Ascending aorta (tissue), 2 donors: ENCODE data around the gene DCAF8. TPM values are rescaled to one million over a fixed set of nuclear protein-coding genes. Genes with fewer than 3 reads are reported as not detected.
A peak's percentile ranks its signal among the peaks of the same experiment; 100 is the strongest.

ENCODE experiments used
- DNase-seq, 2 donors: peaks; one replicate each; pipeline ENCODE4 v3.0.0-alpha.2; 2019; ENCODE audit warnings: low spot score in 2 of 2
- H3K27ac ChIP-seq, 2 donors: fragments of 200-600 bp; sonication (generic); one replicate each; pipeline ENCODE4 v1.5.1; 2016 to 2017; ENCODE audit warnings: mild to moderate bottlenecking in 1 of 2
- H3K27me3 ChIP-seq: fragments of 200-600 bp; sonication (generic); one replicate; pipeline ENCODE4 v1.5.1; 2017
- H3K36me3 ChIP-seq, 2 donors: fragments of 200-600 bp; sonication (generic); one replicate each; pipeline ENCODE4 v1.5.1; 2016
- H3K4me1 ChIP-seq, 2 donors: fragments of 200-600 bp; sonication (generic); one replicate each; pipeline ENCODE4 v1.5.1; 2016 to 2017; ENCODE audit warnings: mild to moderate bottlenecking in 1 of 2
- H3K4me3 ChIP-seq, 2 donors: fragments of 200-600 bp; sonication (generic); one replicate each; pipeline ENCODE4 v1.5.1; 2016 to 2017; ENCODE audit warnings: mild to moderate bottlenecking in 1 of 2
- H3K9me3 ChIP-seq, 2 donors: fragments of 200-600 bp; sonication (generic); one replicate each; pipeline ENCODE4 v1.5.1; 2016
- intact Hi-C: fragments of 100-400 bp; cut with DNase I; formaldehyde crosslinking; loops from one replicate; pipeline ENCODE4 v1.15.1; 2023
- total RNA-seq: library from RNA; depleted of rRNA; stranded (reverse); fragments of >200 nt; gene quantifications from one replicate; pipeline ENCODE4 v1.1.0, GENCODE V29; 2016
- TF ChIP-seq, protein P1 (sequence below), 3 experiments: fragments of 200-600 bp in 2 of 3; fragments of 450-650 bp in 1 of 3; sonication (generic) in 2 of 3; IDR thresholded peaks; one replicate each; pipeline ENCODE4 v1.5.1; 2016 to 2019; ENCODE audit warnings: antibody characterized with exemption in 3 of 3, mild to moderate bottlenecking in 1 of 3, moderate library complexity in 1 of 3

DCAF8 gene
- total RNA-seq, 1 donor from 2014 or later: 68.9 TPM

DNA sequence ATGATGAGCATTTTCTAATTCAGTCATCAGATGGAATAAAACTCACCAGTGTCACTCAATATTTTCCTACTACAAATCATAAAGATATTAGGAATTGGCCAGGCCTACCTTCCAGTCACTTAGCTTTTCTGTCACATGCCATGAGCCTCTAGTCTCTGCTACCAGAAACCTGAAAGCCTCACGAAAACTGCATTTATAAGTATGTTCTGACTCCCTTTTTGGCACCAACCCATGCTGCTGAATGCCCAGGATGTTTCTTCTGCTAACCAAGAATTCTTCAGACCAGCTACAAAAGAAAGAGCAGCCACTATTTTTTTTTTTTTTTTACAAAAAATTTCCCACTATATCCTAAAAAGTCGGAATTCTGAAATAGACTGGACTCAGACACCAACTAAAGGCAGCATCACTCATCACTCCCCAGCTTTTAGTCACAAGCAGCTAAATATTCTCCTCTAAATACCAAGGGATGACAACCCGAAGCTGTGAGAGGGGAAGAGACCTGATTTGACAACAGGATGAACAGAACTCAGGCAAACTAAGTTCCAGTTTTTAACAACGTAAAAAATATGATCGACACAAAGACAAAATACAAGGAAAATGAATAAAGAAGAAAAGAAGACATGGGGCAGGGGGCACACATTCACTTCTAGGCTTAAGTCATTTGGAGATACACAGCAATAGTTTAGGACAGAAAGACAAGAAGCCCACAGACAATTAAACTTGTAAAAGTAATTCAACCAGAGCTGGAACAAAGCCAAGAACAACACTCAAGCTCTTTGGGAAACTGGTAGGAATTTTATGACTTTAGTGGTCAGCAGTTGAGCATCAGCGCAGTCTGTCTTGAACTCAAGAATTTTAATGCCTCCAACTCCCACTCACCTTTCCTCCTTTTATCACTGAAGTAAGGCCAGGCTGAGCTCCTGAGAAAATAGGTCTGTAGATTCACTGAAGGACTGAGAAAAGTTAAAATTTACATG is 1.7 kb downstream of the DCAF8 start:
- intact Hi-C loops: loop anchor here (1.0 to 5.0 kb wide), 5 partner anchors 25 to 897 kb away; partner anchors contain the start of genes PEA15, PEX19, PIGM and USP21
- DNase-seq: no peak
- Histone ChIP-seq H3K36me3 (no peaks in the 10 kb centered on the region), H3K27ac (peak overlapping the region; percentile 98), H3K9me3 (no peaks in the 10 kb centered on the region), H3K4me3 (peak overlapping the region; percentile 85 to 98), H3K4me1 (peaks cover 0 to 30% of the 10 kb centered on the region in 2 donors), H3K27me3 (no peaks in the 10 kb centered on the region)
- TF ChIP-seq, protein P1, sequence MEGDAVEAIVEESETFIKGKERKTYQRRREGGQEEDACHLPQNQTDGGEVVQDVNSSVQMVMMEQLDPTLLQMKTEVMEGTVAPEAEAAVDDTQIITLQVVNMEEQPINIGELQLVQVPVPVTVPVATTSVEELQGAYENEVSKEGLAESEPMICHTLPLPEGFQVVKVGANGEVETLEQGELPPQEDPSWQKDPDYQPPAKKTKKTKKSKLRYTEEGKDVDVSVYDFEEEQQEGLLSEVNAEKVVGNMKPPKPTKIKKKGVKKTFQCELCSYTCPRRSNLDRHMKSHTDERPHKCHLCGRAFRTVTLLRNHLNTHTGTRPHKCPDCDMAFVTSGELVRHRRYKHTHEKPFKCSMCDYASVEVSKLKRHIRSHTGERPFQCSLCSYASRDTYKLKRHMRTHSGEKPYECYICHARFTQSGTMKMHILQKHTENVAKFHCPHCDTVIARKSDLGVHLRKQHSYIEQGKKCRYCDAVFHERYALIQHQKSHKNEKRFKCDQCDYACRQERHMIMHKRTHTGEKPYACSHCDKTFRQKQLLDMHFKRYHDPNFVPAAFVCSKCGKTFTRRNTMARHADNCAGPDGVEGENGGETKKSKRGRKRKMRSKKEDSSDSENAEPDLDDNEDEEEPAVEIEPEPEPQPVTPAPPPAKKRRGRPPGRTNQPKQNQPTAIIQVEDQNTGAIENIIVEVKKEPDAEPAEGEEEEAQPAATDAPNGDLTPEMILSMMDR (IDR thresholded peaks at IDR 0.05): no peak

DNA sequence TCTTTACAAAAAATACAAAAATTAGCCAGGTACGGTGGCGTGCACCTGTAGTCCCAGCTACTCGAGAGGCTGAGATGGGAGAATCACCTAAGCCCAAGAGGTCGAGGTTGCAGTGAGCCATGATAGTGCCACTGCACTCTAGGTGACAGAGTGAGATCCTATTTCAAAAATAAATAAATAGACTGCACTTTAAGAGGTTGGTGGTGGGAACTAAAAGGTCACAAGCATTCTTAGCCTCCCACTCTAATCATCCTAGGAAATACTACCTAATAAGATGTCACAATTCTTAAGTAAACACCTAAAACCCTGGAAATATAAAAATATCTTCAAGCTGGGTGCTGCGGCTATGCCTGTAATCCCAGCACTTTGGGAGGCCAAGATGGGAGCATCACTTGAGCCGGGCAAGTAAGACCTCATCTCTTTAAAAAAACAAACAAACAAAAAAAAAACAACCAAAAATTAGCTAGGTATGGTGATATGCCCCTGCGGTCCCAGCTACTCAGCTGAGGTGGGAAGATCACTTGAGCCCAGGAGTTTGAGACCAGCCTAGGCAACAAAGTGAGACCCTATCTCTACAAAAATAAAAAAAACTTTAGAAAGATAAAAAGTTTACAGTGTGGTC is 4.1 kb downstream of the DCAF8 start:
- intact Hi-C loops: no loop called here
- DNase-seq: no peak
- TF ChIP-seq, protein P1 (IDR thresholded peaks at IDR 0.05): no peak
- Histone ChIP-seq H3K27ac (no peak overlapping the region), H3K4me3 (no peak overlapping the region), H3K9me3 (no peaks in the 10 kb centered on the region), H3K27me3 (no peaks in the 10 kb centered on the region), H3K4me1 (peaks cover 0 to 32% of the 10 kb centered on the region in 2 donors), H3K36me3 (peaks cover 0 to 7% of the 10 kb centered on the region in 2 donors)

DNA sequence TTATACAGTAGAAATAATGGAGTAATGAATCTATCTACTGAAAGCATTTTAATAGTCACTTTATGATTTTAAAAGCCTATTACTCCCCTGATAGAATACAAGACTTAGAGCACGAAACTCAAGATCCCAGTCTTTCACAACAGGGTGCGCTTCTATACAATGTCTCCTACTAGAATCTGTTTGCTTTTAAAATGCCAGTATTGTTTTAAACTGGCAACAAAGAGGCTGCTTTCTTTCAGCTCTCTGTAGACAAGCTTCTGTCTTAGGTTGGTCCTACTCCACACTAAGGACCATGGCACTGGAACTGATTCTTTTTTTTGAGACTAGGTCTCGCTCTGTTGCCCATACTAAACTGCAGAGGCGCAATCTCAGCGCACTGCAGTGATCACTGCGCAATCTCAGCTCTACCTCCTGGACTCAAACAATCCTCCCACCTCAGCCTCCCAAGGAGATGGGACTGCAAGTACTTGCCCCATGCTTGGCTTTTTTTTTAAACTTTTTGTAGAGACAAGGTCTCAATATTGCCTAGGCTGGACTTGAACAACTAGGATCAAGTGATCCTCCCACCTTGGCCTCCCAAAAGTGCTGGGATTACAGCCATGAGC is 4.8 kb downstream of the DCAF8 start:
- intact Hi-C loops: no loop called here
- Histone ChIP-seq H3K27ac (no peak overlapping the region), H3K4me1 (peaks cover 0 to 32% of the 10 kb centered on the region in 2 donors)

DNA sequence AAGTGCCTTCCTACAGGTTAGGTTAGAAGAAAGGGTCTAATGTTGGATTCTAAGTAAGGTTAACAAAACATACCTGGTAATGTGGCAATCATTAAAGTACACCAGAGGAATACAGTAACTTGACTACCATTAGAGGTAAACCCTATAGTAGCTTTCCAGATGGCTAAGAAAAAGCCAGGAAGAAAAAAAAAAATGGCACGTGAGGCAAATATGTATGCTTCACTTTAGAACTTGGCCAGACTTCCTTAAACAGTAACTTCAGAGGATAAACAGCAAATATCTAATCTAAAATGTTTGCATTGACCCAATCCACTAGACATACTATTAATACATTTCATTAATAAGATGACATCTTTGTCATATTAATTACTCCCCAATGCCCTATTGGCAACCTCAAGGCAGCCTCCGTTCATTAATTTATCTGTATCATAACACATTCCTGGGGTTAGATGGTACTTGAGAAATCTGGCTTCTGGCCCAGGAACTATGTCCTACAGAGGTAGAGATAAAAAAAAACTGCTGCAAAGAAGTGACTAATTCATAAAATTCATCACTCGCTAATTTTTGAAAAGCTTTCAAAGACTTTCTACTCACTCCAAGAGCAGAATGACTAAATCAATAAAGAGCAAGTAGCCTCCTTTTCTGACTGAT is 5.8 kb downstream of the DCAF8 start:
- Histone ChIP-seq H3K27ac (no peak overlapping the region), H3K27me3 (no peaks in the 10 kb centered on the region), H3K4me3 (no peak overlapping the region), H3K9me3 (no peaks in the 10 kb centered on the region), H3K4me1 (peaks cover 0 to 34% of the 10 kb centered on the region in 2 donors), H3K36me3 (peaks cover 0 to 7% of the 10 kb centered on the region in 2 donors)
- intact Hi-C loops: no loop called here
- TF ChIP-seq, protein P1 (IDR thresholded peaks at IDR 0.05): no peak
- DNase-seq: no peak

More for the DNA sequence above, 4.8 kb downstream of the DCAF8 start:
- TF ChIP-seq, protein P1 (IDR thresholded peaks at IDR 0.05): no peak
- Histone ChIP-seq H3K36me3 (peaks cover 0 to 7% of the 10 kb centered on the region in 2 donors), H3K9me3 (no peaks in the 10 kb centered on the region), H3K27me3 (no peaks in the 10 kb centered on the region), H3K4me3 (no peak overlapping the region)
- no peak for DNase-seq

DNA sequence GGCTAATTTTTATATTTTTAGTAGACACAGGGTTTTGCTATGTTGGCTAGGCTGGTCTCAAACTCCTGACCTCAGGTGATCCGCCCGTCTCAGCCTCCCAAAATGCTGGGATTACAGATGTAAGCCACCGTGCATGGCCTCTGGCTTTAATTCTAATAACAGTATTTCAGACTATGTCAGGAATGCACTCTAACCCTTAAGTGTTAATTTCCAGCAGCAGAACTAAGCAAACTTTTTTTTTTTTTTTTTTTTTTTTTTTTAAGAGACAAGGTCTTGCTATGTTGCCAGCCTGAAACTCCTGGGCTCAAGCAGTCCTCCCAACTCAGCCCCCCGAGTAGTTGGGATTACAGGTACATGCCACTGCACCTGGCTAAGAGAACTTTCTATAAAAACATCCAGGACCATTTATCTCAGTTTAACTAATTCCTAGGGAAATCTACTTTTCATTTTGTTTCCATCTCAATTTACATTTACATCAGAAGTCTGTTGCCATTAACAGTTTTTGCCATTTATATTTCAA is 6.5 kb downstream of the DCAF8 start:
- intact Hi-C loops: no loop called here

More for the DNA sequence above, 6.5 kb downstream of the DCAF8 start:
- H3K9me3 ChIP-seq: no peaks in the 10 kb centered on the region
- peaks cover 0 to 7% of the 10 kb centered on the region in 2 donors for H3K36me3 ChIP-seq
- no peak for DNase-seq
- H3K4me1 ChIP-seq: peaks cover 0 to 31% of the 10 kb centered on the region in 2 donors
- no peak overlapping the region for H3K4me3 ChIP-seq
- H3K27me3 ChIP-seq: no peaks in the 10 kb centered on the region
- H3K27ac ChIP-seq: no peak overlapping the region
- TF ChIP-seq, protein P1 (IDR thresholded peaks at IDR 0.05): no peak
